HUES6 (cell line): ENCODE measurements around the gene CD38.
"Not testable (repeated sequence)": the region's sequence is repeated elsewhere in the genome, so short reads cannot be mapped to it uniquely, and the experiment has no call there.

Experiments
- H3K27ac ChIP-seq: 2 replicates; pipeline ENCODE4 v1.7.0; 2013; ENCODE audit warnings: low read depth, mild to moderate bottlenecking, low read length, inconsistent platforms
- H3K27me3 ChIP-seq: 2 replicates; pipeline ENCODE4 v1.6.1; 2013; ENCODE audit warnings: low read length; ENCODE audit not compliant: control insufficient read depth, insufficient read depth
- H3K36me3 ChIP-seq: 2 replicates; pipeline ENCODE4 v1.6.1; 2013; ENCODE audit warnings: low read length; ENCODE audit not compliant: control insufficient read depth, insufficient read depth
- H3K4me1 ChIP-seq: 2 replicates; pipeline ENCODE4 v1.6.1; 2013; ENCODE audit warnings: low read length; ENCODE audit not compliant: control insufficient read depth, insufficient read depth
- H3K4me3 ChIP-seq: 2 replicates; pipeline ENCODE4 v1.5.1; 2013; ENCODE audit warnings: low read depth, low read length
- H3K9ac ChIP-seq: one replicate; pipeline ENCODE4 v1.6.1; 2013; ENCODE audit warnings: mild to moderate bottlenecking, low read length
- H3K9me3 ChIP-seq: 2 replicates; pipeline ENCODE4 v1.6.1; 2013; ENCODE audit warnings: low read depth, low read length; ENCODE audit not compliant: control insufficient read depth, insufficient read depth

The CD38 gene

DNA sequence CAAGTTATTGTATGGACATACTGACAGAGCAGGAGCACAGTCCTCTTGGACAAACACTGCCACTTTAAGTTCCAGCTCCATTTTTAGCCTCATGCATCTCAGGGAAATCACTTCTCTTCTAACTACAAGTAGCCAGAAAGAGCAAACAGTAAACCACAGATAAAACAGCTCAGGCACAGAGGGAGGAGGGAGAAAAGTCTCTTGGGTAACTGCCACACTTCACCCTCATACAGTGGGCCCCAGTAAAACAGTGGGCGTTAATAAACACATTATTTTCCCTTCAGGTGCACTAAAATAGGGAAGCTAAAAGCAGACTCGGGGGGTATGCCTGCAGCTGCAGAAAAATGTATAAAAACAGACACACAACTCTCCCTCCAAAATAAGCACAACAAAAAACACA is 21.6 kb downstream of the CD38 start:
- H3K27me3 ChIP-seq, result no peaks in the 10 kb centered on the region
- no peaks in the 10 kb centered on the region for H3K4me1 ChIP-seq
- H3K9ac ChIP-seq, result no peak overlapping the region
- H3K27ac ChIP-seq, result no peak overlapping the region
- peaks cover 9% of the 10 kb centered on the region; the same call in 1 of the 2 replicates for H3K9me3 ChIP-seq
- H3K36me3 ChIP-seq, result no peaks in the 10 kb centered on the region
- H3K4me3 ChIP-seq, result no peak overlapping the region

DNA sequence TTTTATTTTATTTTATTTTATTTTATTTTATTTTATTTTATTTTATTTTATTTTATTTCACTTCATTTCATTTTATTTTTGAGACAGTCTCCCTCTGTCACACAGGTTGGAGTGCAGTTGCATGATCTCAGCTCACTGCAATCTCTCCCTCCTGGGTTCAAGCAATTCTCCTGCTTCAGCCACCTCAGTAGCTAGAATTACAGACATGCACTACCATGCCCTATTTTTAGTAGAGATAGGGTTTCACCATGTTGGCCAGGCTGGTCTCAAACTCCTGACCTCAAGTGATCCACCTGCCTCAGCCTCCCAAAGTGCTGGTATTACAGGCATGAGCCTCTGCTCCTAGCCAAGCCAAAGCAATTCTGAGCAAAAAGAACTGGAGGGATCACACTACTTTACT is 24.4 kb downstream of the CD38 start:
- not testable (repeated sequence) for H3K9ac ChIP-seq, H3K4me1 ChIP-seq, H3K4me3 ChIP-seq, H3K27me3 ChIP-seq, H3K27ac ChIP-seq, H3K36me3 ChIP-seq, H3K9me3 ChIP-seq

DNA sequence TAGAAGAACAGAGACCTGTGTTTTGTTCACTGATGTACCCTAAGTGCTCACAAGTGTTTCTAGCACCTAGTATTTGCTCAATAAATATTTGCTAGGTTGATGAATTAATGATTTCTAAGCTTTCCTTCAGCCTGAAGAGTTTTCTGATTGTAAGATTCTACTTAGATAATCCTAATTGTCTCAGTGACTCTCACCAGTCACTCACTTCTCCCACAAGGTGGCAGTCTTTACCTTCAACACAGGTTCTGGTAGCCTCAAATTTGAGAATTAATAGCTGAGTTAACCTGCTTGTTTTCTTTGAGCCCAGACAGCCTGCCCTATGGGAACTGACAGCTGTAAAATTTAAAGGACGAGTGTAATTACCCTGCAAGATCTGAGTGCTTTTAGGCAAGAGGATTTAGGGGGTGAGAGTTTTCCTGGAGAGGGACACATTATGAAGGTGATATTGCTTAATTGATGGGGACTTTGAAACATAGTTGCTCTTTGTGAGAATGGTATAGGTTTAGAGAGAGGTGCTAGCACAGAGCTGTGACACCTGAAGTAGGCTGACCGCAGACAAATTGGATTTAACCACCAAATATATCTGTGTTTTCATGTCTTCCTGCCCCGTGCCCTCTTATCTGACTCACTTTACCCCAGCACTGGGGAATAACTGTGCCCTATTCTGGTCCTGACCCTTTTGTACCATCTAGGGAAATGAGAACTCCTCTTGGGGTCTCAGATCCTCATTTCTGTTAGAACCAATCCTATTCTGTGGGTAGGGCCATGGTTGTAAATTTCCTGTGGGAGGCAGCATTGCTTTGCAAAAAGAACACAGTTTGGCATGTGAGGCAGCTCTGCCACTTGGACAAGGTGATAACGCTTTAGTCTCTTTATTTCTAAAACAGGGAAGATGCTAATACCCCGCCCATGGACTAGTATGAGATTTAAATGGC is 27.7 kb downstream of the CD38 start:
- no peak overlapping the region for H3K27ac ChIP-seq
- no peak overlapping the region for H3K9ac ChIP-seq
- no peaks in the 10 kb centered on the region for H3K9me3 ChIP-seq
- no peaks in the 10 kb centered on the region for H3K27me3 ChIP-seq
- no peak overlapping the region for H3K4me3 ChIP-seq
- 0 out of 2 replicates have a peak, but pooled peaks cover 2% of the 10 kb centered on the region for H3K4me1 ChIP-seq
- H3K36me3 ChIP-seq, result no peaks in the 10 kb centered on the region

DNA sequence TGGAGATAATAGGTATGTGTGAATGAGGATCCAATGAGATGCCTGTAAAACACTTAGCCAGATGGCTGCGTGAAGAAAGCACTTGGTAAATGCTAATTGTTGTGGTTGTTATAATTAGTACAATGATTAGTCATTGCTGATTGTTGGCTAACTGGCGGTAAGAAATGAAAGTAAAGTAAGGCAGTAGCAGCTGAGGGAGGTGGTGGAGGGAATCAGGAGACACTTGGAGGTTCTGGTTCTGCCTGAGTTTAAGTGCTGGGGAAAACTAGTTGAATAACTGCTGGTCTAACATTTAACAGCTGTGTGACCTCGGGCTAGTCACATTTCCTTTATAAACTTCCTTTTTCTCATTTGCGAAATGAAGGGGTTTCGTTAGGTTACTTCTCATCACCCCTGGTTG is 30.9 kb downstream of the CD38 start:
- Histone ChIP-seq H3K27ac (no peak overlapping the region), H3K27me3 (no peaks in the 10 kb centered on the region), H3K4me1 (peaks cover 10% of the 10 kb centered on the region; the same call in 1 of the 2 replicates), H3K9me3 (no peaks in the 10 kb centered on the region), H3K9ac (no peak overlapping the region), H3K4me3 (no peak overlapping the region), H3K36me3 (no peaks in the 10 kb centered on the region)

DNA sequence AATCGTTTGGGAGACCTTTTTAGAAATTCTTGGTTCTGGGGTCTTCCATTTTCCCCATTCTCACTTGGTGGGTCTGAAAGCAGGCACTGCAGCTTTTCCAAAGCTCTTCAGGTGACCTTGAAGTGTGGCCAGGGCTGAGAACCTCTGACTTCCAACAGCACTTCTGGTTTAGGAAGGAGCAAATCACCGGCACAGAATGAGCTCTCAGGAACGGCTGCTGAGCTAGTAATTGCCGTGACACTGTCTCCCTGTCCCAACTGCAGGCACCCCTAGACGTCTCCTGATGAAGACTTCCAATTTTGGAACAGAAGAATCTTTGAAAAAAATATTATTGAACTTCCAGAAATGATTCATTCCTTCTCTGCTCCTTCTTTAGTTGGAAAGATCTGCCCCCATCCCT is 31.3 kb downstream of the CD38 start:
- Histone ChIP-seq H3K9me3 (no peaks in the 10 kb centered on the region), H3K9ac (no peak overlapping the region), H3K36me3 (no peaks in the 10 kb centered on the region), H3K27ac (no peak overlapping the region), H3K27me3 (no peaks in the 10 kb centered on the region), H3K4me1 (peaks cover 10% of the 10 kb centered on the region; the same call in 1 of the 2 replicates), H3K4me3 (no peak overlapping the region)

DNA sequence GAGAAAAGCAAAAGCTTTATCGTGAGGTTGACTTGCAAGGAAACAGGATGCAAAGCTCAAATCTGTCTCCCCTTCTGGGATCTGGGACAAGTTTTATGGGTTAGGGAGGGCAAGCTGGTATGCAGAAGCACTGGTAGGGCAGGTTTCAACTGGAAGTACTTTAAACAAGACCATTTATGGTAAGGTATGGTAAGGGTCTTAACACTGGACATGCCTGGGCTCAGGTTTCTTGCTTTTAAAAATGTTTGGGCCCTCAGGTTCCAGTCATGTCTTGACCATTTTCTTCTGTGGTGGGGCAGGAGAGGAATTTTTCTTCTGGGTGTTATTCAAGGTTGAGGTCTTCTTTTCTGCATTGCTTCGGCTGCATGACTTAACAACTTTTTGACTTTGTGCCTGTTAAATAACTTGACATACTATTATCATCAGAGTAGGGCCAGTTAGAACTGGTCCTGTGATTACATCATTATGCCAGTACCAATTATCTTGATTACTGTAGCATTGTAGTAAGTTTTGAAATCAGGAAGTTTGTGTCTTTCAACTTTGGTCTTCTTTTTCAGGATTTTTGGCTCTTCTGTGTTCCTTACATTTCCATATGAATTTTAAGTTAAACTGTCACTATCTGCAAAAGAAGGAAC is 33.7 kb downstream of the CD38 start:
- no peak overlapping the region for H3K27ac ChIP-seq
- no peak overlapping the region for H3K4me3 ChIP-seq
- no peak overlapping the region for H3K9ac ChIP-seq
- no peaks in the 10 kb centered on the region for H3K36me3 ChIP-seq
- no peaks in the 10 kb centered on the region for H3K9me3 ChIP-seq
- H3K4me1 ChIP-seq, result peaks cover 7% of the 10 kb centered on the region; the same call in 1 of the 2 replicates
- H3K27me3 ChIP-seq, result no peaks in the 10 kb centered on the region

DNA sequence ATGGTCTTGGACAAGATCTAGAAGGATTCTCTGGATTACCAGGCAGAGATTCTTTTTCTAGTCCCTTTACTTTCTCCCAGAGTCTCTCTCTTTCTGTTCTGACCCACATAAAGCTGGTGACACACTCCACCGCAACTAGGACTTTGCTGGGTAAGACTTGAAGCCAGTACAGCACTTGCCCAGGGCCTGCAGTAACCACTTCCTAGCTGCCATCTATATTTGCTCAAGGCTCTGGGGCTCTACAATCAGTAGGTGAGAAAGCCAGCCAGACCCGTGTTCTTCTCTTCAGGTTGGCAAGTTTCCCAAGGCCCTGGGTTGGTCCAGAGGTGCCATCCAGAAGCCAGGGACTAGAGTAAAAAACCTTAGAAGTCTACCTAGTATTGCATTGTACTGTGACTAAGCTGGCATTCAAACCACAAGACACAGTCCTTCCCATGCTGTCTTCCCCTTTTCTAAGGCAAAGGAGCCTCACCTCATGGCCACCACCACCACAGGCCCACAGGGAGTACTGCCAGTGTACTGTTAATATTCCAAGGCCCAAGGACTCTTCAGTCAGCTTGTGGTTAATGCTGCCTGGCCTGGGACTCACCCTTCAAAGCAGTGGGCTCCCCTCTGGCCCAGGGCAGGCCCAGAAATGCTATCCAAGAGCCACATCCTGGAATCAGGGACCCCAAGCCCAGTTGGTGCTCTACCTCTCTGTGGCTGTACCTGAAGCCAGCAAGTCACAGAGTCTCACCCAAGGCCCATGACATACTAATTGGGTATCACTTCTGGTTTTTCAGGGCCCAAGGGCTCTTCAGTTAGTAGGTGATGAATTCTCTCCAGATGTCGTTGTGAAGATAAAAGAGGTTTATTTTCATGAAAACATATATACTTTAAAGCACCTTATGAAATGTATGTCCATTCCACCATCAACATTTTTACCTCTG is 54.7 kb downstream of the CD38 start:
- H3K9ac ChIP-seq, result no peak overlapping the region
- no peaks in the 10 kb centered on the region for H3K27me3 ChIP-seq
- H3K36me3 ChIP-seq, result no peaks in the 10 kb centered on the region
- no peaks in the 10 kb centered on the region for H3K4me1 ChIP-seq
- no peak overlapping the region for H3K4me3 ChIP-seq
- H3K9me3 ChIP-seq, result no peaks in the 10 kb centered on the region
- no peak overlapping the region for H3K27ac ChIP-seq

DNA sequence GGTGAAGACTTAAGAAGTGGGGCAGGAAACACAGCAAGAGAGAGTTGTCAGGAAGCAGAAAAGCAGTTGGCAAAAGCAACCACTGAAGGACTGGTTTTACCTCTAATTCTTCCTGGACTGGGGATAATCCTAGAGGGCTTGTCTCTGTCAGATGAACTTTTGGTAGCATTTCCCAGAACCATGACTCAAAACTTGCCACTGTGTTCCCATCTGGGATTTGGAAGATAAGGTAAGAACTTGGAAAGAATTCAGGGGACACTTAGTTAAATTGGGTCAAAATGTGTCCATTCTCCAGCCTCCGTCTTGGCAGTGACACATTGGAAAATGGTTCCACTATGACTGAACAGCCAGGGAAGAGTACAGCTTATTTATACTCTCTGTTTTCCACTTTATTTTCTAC is 55.7 kb downstream of the CD38 start:
- no peak overlapping the region for H3K9ac ChIP-seq
- H3K4me3 ChIP-seq, result no peak overlapping the region
- H3K27ac ChIP-seq, result no peak overlapping the region
- H3K9me3 ChIP-seq, result no peaks in the 10 kb centered on the region
- no peaks in the 10 kb centered on the region for H3K36me3 ChIP-seq
- H3K27me3 ChIP-seq, result no peaks in the 10 kb centered on the region
- H3K4me1 ChIP-seq, result no peaks in the 10 kb centered on the region

DNA sequence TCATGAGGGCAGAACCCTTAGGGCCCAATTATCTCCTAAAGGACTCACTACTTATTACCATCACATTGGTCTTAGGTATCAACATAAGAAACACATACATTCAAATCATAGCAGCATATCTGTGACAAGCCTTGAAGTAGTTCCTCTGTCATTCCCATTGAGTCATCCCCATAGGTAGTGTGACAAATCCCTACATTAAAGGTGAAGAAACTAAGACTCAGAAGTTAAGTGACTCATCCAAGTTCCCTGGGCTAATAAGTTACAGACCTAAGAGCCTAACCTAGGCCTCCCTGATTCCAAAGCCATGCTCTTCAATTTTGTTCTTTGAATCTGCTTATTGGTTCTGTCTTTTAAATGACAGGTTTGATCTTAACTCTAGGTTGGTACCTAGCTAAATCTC is 58.2 kb downstream of the CD38 start:
- Histone ChIP-seq H3K27ac (no peak overlapping the region), H3K9me3 (peaks cover 6% of the 10 kb centered on the region; the same call in 1 of the 2 replicates), H3K36me3 (no peaks in the 10 kb centered on the region), H3K4me3 (no peak overlapping the region), H3K4me1 (no peaks in the 10 kb centered on the region), H3K9ac (no peak overlapping the region), H3K27me3 (no peaks in the 10 kb centered on the region)

DNA sequence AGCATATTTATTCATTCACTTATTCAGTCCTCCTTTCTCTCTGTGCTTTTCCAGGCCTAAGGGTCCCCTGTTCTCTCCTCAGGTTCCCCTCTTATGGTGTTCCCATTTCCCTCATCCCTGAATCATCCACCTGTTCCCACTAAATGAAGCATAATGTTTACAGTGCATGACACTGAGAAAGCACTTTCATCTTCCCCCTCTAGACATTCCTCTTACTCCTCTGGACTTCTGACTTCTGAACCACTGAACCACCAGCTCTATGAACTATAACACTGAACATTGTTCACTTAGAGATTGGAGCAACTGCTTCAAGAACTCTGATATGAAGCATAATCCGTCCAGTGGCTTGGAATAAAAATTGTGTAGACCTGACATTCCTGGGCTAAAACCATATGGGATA is 59.5 kb downstream of the CD38 start:
- Histone ChIP-seq H3K27me3 (no peaks in the 10 kb centered on the region), H3K9me3 (peaks cover 6% of the 10 kb centered on the region; the same call in 1 of the 2 replicates), H3K36me3 (no peaks in the 10 kb centered on the region), H3K4me3 (no peak overlapping the region), H3K4me1 (no peaks in the 10 kb centered on the region), H3K27ac (no peak overlapping the region), H3K9ac (no peak overlapping the region)
